Uterus (tissue), 2 donors: Measurements from ENCODE around the gene RB1.

Experiments
- CTCF ChIP-seq, 4 experiments: fragments of 200-600 bp in 2 of 4; fragments of 450-650 bp in 2 of 4; sonication (generic) in 2 of 4; IDR thresholded peaks; one replicate each; pipeline ENCODE4 v1.5.1; 2016 to 2019; ENCODE audit warnings: antibody characterized with exemption in 4 of 4, mild to moderate bottlenecking in 2 of 4, moderate library complexity in 1 of 4
- POLR2A ChIP-seq, 2 donors: fragments of 450-650 bp; IDR thresholded peaks; one replicate each; pipeline ENCODE4 v1.6.1; 2016; ENCODE audit warnings: antibody characterized with exemption in 2 of 2, mild to moderate bottlenecking in 1 of 2, moderate library complexity in 1 of 2

GRCh38 chr13:48296528-48296927 is 7.0 kb upstream of the RB1 start:
- TF ChIP-seq CTCF (IDR thresholded peaks at IDR 0.05), result no peak
- TF ChIP-seq POLR2A (IDR thresholded peaks at IDR 0.05), result no peak
